GM12873 (cell line): ENCODE data around the gene CORT.

Experiments
- TF ChIP-seq, protein P1 (sequence below): IDR thresholded peaks from 2 replicates; pipeline ENCODE4 v1.5.1; 2012; ENCODE audit warnings: low read depth, mild to moderate bottlenecking, moderate library complexity, low read length, control low read depth; ENCODE audit not compliant: insufficient read depth; ENCODE audit errors: missing control alignments

The CORT gene

GRCh38 chr1:10490286-10490970 is 40.6 kb downstream of the CORT start:
- TF ChIP-seq, protein P1, sequence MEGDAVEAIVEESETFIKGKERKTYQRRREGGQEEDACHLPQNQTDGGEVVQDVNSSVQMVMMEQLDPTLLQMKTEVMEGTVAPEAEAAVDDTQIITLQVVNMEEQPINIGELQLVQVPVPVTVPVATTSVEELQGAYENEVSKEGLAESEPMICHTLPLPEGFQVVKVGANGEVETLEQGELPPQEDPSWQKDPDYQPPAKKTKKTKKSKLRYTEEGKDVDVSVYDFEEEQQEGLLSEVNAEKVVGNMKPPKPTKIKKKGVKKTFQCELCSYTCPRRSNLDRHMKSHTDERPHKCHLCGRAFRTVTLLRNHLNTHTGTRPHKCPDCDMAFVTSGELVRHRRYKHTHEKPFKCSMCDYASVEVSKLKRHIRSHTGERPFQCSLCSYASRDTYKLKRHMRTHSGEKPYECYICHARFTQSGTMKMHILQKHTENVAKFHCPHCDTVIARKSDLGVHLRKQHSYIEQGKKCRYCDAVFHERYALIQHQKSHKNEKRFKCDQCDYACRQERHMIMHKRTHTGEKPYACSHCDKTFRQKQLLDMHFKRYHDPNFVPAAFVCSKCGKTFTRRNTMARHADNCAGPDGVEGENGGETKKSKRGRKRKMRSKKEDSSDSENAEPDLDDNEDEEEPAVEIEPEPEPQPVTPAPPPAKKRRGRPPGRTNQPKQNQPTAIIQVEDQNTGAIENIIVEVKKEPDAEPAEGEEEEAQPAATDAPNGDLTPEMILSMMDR = no peak

GRCh38 chr1:10494418-10494753 is 44.6 kb downstream of the CORT start:
- TF ChIP-seq, protein P1 = no peak

- TF ChIP-seq, protein P1 = peak; percentile 91
Measured at GRCh38 chr1:10494754-10495474, 45.1 kb downstream of the CORT start.

DNA sequence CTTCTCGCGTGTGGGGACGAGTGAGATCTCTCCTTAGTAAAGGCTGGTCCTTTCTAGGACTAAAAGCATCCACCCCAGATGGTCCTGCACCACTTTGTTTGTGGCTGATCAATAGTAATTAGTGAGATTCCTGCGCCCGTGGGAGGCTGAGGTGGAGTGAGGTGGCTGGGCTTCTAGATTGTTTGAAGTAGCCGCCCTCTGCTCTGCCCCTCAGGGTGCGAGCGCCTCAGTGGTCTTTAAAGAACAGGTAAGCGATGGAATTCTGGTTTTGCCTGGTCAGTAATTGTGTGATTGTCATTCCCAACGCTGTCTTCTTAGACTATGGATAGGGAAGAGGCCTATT is 45.6 kb downstream of the CORT start:
- TF ChIP-seq, protein P1 = no peak

GRCh38 chr1:10495952-10496351 is 46.1 kb downstream of the CORT start:
- TF ChIP-seq, protein P1 = no peak

DNA sequence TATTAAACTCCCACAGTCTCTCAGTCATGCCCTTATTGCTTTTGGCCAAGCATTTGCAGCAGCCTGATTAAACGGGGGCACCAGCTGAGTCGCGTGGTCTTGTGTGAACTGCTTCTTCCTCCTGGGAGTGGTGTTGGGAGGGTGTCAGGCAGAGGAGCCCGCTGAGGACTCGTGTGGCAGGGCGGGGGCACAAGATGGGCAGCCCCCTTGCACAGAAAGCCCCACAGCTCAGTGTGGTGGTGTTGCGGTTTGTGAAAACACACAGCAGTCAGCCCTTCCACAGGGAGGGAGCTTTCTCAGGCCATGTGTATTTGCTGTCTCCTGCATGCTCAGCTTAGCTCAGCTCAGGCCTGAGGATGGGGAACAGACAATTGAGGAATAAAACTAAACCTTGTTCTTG is 47.3 kb downstream of the CORT start:
- TF ChIP-seq, protein P1 = no peak

DNA sequence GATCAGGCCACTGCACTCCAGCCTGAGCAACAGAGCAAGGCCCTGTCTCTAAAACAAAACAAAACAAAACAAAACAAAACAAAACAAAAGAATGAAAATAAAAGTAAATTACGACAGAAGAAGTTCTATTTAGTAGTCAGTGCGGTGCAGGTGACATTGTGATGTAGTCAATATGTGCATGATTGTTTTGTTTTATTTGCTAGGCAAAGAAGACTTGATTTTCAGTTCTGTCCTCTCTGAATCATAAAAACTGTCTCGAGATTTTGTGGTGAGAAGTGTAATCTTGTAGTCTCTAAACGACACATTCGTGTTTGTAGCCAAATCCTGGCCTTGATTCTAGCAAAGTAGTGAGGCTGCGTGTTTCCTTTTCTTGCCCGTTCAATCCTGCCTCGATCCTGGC is 48.4 kb downstream of the CORT start:
- TF ChIP-seq, protein P1 = no peak
